ENCODE measurements around the gene DNM3. TPM values are rescaled to one million over a fixed set of nuclear protein-coding genes. Genes with fewer than 3 reads are reported as not detected.
A peak's percentile ranks its signal among the peaks of the same experiment; 100 is the strongest.

DNM3 gene
- total and polyA plus RNA-seq, 2 donors (not counting 3 experiments of a cell fraction or from before 2014, with no cell fraction given), result 1.4 to 2.5 TPM

DNA sequence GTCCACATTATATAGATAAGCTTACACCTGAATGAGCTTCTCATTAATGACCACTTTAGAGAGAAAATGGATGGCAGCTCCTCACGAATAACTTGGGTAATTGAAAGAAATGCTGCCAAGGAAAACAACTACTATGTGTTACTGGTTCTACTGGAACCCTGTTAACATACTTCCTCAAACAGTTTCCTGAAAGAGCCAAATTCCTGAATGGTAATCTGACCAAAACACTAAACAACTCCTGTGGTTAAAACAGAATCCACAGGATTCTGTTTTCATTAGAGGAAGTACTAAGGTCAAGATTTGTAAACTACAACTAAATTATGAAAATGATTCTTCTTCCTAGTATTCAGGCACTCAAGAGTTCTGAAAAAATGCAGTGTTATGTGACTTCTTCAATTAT, 107.2 kb downstream of the DNM3 start:
- FAIRE-seq (peak; percentile 86), DNase-seq (ENCODE audit: low read depth, low spot score) (peak; percentile 79)
- Histone ChIP-seq H3K4me1 (ENCODE audit: control insufficient read depth, extremely low read depth, insufficient read depth, low read length) (peaks cover 12% of the 10 kb centered on the region), H3K9ac (replicated peaks; ENCODE audit: extremely low read depth, insufficient read depth, low read length) (no peak overlapping the region), H3K4me2 (ENCODE audit: insufficient read depth, low read length) (peak overlapping the region; percentile 17), H3K27ac (ENCODE audit: insufficient read depth, low read depth, low read length) (no peak overlapping the region), H3K79me2 (ENCODE audit: control insufficient read depth, insufficient read depth, low read length) (no peaks in the 10 kb centered on the region), H4K20me1 (replicated peaks; ENCODE audit: control insufficient read depth, extremely low read depth, insufficient read depth, low read length) (no peaks in the 10 kb centered on the region), H2AFZ (ENCODE audit: low read depth, low read length) (no peak overlapping the region), H3K4me3 (replicated peaks in 1 of 3; ENCODE audit: insufficient read depth in 1 of 3, low read depth in 1 of 3, low read length in 3 of 3) (no peak overlapping the region), H3K27me3 (ENCODE audit: control insufficient read depth in 2 of 2, insufficient read depth in 2 of 2, low read length in 2 of 2) (no peaks in the 10 kb centered on the region), H3K9me3 (replicated peaks; ENCODE audit: control insufficient read depth, insufficient read depth, low read length) (no peaks in the 10 kb centered on the region), H3K36me3 (ENCODE audit: control insufficient read depth in 2 of 2, extremely low read depth in 1 of 2, insufficient read depth in 2 of 2, low read length in 2 of 2) (no peaks in the 10 kb centered on the region), H3K9me1 (replicated peaks; ENCODE audit: control insufficient read depth, extremely low read depth, insufficient read depth, low read length) (no peaks in the 10 kb centered on the region)
- dilution Hi-C loops (cut with MboI; ENCODE audit: extremely low pct_ligation_motif_present, low sequenced_read_pairs) (no loop called here), intact Hi-C loops (cut with micrococcal nuclease) (loop anchor here (1.0 kb wide), 1 partner anchor 107 kb away; the partner anchor contains the start of gene DNM3)
- POLR2A ChIA-PET, result no interaction called here
- TF ChIP-seq POLR2A (IDR thresholded peaks at IDR 0.05; ENCODE audit: low read depth, low read length), result no peak
- peak; percentile 24 for TF ChIP-seq JUN (IDR thresholded peaks at IDR 0.05; ENCODE audit: borderline replicate concordance, insufficient read depth, insufficient read length, low read depth)
- TF ChIP-seq POLR2AphosphoS5 (IDR thresholded peaks at IDR 0.05; ENCODE audit: insufficient read depth, low read depth, low read length), result peak; percentile 52
- no peak for TF ChIP-seq FOS (IDR thresholded peaks at IDR 0.05; ENCODE audit: borderline replicate concordance, insufficient read depth, low read length)
- no peak for TF ChIP-seq MYC (IDR thresholded peaks at IDR 0.05; ENCODE audit: low read depth, low read length)
- TF ChIP-seq GATA2 (IDR thresholded peaks at IDR 0.05; ENCODE audit: insufficient read depth, insufficient read length, low read depth, low read length), result no peak
- TF ChIP-seq, protein P1, sequence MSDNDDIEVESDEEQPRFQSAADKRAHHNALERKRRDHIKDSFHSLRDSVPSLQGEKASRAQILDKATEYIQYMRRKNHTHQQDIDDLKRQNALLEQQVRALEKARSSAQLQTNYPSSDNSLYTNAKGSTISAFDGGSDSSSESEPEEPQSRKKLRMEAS (IDR thresholded peaks at IDR 0.05; ENCODE audit: insufficient read depth, insufficient read length), result no peak
- TF ChIP-seq, protein P2, sequence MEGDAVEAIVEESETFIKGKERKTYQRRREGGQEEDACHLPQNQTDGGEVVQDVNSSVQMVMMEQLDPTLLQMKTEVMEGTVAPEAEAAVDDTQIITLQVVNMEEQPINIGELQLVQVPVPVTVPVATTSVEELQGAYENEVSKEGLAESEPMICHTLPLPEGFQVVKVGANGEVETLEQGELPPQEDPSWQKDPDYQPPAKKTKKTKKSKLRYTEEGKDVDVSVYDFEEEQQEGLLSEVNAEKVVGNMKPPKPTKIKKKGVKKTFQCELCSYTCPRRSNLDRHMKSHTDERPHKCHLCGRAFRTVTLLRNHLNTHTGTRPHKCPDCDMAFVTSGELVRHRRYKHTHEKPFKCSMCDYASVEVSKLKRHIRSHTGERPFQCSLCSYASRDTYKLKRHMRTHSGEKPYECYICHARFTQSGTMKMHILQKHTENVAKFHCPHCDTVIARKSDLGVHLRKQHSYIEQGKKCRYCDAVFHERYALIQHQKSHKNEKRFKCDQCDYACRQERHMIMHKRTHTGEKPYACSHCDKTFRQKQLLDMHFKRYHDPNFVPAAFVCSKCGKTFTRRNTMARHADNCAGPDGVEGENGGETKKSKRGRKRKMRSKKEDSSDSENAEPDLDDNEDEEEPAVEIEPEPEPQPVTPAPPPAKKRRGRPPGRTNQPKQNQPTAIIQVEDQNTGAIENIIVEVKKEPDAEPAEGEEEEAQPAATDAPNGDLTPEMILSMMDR (IDR thresholded peaks at IDR 0.05; ENCODE audit: extremely low read depth in 1 of 2, insufficient read depth in 1 of 2, low read depth in 1 of 2, low read length in 2 of 2), result no peak
- no peak for TF ChIP-seq EZH2 (IDR thresholded peaks at IDR 0.05; ENCODE audit: borderline replicate concordance, low read depth, low read length, severe bottlenecking)
- CTCF ChIA-PET, result no interaction called here
- BruUV-seq (replicated peaks), result no TSS peak
